ENCODE measurements around the gene SVBP.
"Not testable (repeated sequence)": the region's sequence is repeated elsewhere in the genome, so short reads cannot be mapped to it uniquely, and the experiment has no call there.

The SVBP gene, protein sequence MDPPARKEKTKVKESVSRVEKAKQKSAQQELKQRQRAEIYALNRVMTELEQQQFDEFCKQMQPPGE

GRCh38 chr1:42816585-42817439, at the start of gene SVBP, which contains the start of gene ERMAP:
Gene SVBP (minus strand): TSS chr1:42817397. CDS start chr1:42816544, 853 bp downstream.
Gene ERMAP (plus strand): TSS chr1:42817122. CDS start chr1:42830449, 13,327 bp downstream.
- Histone ChIP-seq H3K9me3 (replicated peaks in 1 of 11) (no peaks in the 10 kb centered on the region), H3K27ac (peak within 1 kb of the TSS; percentile 96 to 100 (median 99)), H3K4me1 (peaks cover 19 to 28% (median 21%) of the 10 kb centered on the region in 10 experiments), H3K4me2 (peak within 1 kb of the TSS; percentile 91 to 98 (median 95)), H3K4me3 (peak within 1 kb of the TSS; percentile 62 to 80 (median 71)), H3K9ac (peak within 1 kb of the TSS; percentile 94 to 99 (median 98)), H4K20me1 (peaks cover 0 to 11% (median 0%) of the 10 kb centered on the region in 11 experiments; a peak in 2 of 22 replicates), H3K36me3 (peaks cover 0 to 15% (median 10%) of the 10 kb centered on the region in 11 experiments; a peak in 12 of 22 replicates), H3K27me3 (no peaks in the 10 kb centered on the region)
- no peak for TF ChIP-seq Cebpa-rat (IDR thresholded peaks at IDR 0.05)

DNA sequence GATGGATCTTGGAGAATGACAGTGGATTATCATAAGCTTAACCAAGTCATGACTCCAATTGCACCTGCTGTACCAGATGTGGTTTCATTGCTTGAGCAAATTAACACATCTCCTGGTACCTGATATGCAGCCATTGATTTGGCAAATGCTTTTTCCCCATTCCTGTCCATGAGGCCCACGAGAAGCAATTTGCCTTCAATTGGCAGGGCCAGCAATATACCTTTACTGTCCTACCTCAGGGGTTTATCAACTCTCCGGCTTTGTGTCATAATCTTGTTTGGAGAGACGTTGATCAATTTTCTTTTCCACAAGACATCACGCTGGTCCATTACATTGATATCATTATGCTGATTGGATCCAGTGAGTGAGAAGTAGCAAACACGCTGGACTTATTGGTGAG, 49.4 kb upstream of the SVBP start:
- Histone ChIP-seq H3K4me2 (no peak overlapping the region), H3K36me3 (no peaks in the 10 kb centered on the region), H4K20me1 (no peaks in the 10 kb centered on the region), H3K4me3 (no peak overlapping the region), H3K27me3 (no peaks in the 10 kb centered on the region), H3K9ac (no peak overlapping the region), H3K27ac (no peak overlapping the region), H3K9me3 (replicated peaks in 1 of 11) (peaks cover 0 to 5% (median 3%) of the 10 kb centered on the region in 11 experiments; a peak in 10 of 22 replicates), H3K4me1 (no peaks in the 10 kb centered on the region)
- no peak for TF ChIP-seq Cebpa-rat (IDR thresholded peaks at IDR 0.05)

- H3K4me3 ChIP-seq = no peak overlapping the region
- no peaks in the 10 kb centered on the region for H3K4me1 ChIP-seq
- no peaks in the 10 kb centered on the region for H4K20me1 ChIP-seq
- H3K27me3 ChIP-seq = no peaks in the 10 kb centered on the region
- H3K36me3 ChIP-seq = peaks cover 0 to 10% (median 0%) of the 10 kb centered on the region in 11 experiments; a peak in 4 of 22 replicates
- no peak overlapping the region for H3K27ac ChIP-seq
- no peak overlapping the region for H3K9ac ChIP-seq
- H3K4me2 ChIP-seq = no peak overlapping the region
- peaks cover 25 to 58% (median 50%) of the 10 kb centered on the region in 11 experiments for H3K9me3 ChIP-seq (replicated peaks in 1 of 11)
- no peak for TF ChIP-seq Cebpa-rat (IDR thresholded peaks at IDR 0.05)
Measured at GRCh38 chr1:42861014-42861399, 43.8 kb upstream of the SVBP start.

DNA sequence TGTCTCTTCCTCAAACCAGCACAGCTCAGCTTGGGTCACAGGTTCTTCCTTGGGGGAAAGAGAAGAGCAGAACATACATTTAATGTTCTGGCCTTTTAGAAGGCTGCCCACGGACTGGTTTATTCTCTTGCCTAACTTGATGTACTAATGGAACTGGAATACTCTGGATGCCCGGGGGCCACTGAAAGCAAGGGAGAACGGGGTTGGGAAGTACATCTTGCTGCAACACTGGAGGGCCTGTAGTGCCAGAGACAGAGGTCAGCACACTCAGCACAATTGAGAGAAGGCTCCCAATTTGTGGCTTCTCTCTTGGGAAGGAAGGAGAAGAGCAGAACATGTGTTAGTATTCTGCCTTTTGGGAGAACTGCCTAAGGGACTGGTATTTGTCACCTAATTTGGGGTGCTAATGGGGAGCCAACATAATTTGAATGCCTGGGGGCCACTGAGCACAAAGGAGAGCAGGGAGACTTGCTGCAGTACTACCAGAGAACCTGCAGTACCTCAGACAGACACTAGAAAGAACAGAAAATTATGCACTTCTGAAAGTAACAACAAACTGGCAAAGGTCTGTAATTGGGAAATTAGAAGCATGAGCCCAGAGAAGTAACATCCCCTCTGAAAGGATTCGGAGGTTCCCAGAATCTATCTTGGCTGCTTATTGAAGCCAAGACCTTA, 43.3 kb upstream of the SVBP start:
- TF ChIP-seq Cebpa-rat (IDR thresholded peaks at IDR 0.05) = no peak
- H3K36me3 ChIP-seq = peaks cover 0 to 10% (median 0%) of the 10 kb centered on the region in 11 experiments; a peak in 4 of 22 replicates
- H3K9ac ChIP-seq = no peak overlapping the region
- H3K9me3 ChIP-seq (replicated peaks in 1 of 11) = peaks cover 25 to 63% (median 51%) of the 10 kb centered on the region in 11 experiments
- H3K27ac ChIP-seq = no peak overlapping the region
- H3K27me3 ChIP-seq = no peaks in the 10 kb centered on the region
- H3K4me3 ChIP-seq = no peak overlapping the region
- H4K20me1 ChIP-seq = no peaks in the 10 kb centered on the region
- no peak overlapping the region for H3K4me2 ChIP-seq
- H3K4me1 ChIP-seq = no peaks in the 10 kb centered on the region

DNA sequence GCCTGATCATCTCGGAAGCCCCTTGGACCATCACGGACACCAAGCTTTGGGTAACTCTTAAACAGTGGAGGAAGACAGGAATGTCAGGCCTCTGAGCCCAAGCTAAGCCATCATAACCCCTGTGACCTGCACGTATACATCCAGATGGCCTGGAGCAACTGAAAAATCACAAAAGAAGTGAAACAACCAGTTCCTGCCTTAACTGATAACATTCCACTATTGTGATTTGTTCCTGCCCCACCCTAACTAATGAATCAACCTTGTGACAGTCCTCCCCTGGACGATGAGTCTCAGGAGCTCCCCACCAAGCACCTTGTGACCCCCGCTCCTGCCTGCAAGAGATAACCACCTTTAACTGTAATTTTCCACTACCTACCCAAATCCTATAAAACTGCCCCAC, 42.2 kb upstream of the SVBP start:
- not testable (repeated sequence) for H3K9ac ChIP-seq, H3K4me3 ChIP-seq, H4K20me1 ChIP-seq, H3K27me3 ChIP-seq, H3K4me2 ChIP-seq, H3K4me1 ChIP-seq, H3K27ac ChIP-seq
- peaks cover 0 to 10% (median 0%) of the 10 kb centered on the region in 11 experiments; a peak in 4 of 22 replicates for H3K36me3 ChIP-seq
- H3K9me3 ChIP-seq (replicated peaks in 1 of 11) = peaks cover 25 to 63% (median 51%) of the 10 kb centered on the region in 11 experiments

DNA sequence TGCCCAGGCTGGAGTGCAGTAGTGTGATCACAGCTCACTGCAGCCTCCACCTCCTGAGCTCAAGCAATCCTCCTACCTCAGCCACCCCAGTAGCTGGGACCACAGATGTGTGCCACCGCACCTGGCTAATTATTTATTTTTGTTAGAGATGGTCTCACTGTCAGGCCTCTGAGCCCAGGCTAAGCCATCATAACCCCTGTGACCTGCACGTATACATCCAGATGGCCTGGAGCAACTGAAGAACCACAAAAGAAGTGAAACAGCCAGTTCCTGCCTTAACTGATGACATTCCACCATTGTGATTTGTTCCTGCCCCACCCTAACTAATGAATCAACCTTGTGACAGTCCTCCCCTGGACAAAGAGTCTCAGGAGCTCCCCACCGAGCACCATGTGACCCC, 39.4 kb upstream of the SVBP start:
- not testable (repeated sequence) for H3K4me1 ChIP-seq, H3K9ac ChIP-seq, H3K27ac ChIP-seq, H4K20me1 ChIP-seq, H3K4me3 ChIP-seq, H3K27me3 ChIP-seq, H3K4me2 ChIP-seq
- Histone ChIP-seq H3K36me3 (peaks cover 14 to 34% (median 18%) of the 10 kb centered on the region in 11 experiments), H3K9me3 (replicated peaks in 1 of 11) (peaks cover 34 to 69% (median 59%) of the 10 kb centered on the region in 11 experiments)

DNA sequence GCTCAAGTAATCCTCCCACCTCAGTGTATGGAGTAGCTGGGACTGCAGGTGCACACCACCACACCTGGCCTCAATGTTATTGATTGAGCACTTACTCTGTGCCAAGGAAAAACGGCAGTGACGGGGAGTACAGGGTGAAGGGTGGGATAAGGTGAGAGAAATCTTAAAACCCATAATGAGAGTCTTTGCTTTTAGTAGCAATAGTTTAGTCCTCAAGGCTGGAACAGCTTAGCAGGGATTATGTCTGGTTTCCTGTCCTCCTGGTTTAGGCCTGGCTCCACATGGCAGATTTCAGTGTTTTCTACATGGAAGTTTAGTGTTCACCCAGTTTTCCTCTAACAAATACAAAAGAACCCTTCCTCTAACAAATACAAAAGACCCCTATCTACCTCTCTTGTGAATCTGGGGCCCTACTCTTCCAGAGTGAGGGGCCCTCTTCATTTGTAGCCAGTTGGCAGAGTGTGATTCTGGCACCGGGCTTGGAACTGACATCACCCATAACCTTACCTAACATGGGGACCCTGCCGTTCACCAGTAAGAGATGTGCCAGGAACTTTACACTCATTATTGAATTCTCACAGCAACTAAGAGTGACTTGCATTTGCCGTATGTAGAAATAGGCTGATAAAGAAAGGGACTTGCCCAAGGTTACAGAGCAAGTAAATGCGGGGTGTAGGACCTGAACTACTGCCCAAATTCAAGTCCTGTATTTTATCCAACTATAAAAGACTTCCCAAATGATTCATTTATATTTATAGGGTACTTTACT, 36.1 kb upstream of the SVBP start:
- TF ChIP-seq Cebpa-rat (IDR thresholded peaks at IDR 0.05) = no peak
- Histone ChIP-seq H3K36me3 (peaks cover 37 to 62% (median 45%) of the 10 kb centered on the region in 11 experiments), H3K4me2 (no peak overlapping the region), H3K27ac (no peak overlapping the region), H3K4me1 (peaks cover 0 to 9% (median 0%) of the 10 kb centered on the region in 10 experiments; a peak in 6 of 20 replicates), H3K9me3 (replicated peaks in 1 of 11) (peaks cover 29 to 63% (median 44%) of the 10 kb centered on the region in 11 experiments), H3K9ac (no peak overlapping the region), H3K4me3 (no peak overlapping the region), H3K27me3 (no peaks in the 10 kb centered on the region), H4K20me1 (peaks cover 0 to 6% (median 0%) of the 10 kb centered on the region in 11 experiments; a peak in 1 of 22 replicates)

GRCh38 chr1:42852608-42852980, 35.4 kb upstream of the SVBP start:
- peaks cover 4 to 16% (median 6%) of the 10 kb centered on the region in 10 experiments for H3K4me1 ChIP-seq
- peaks cover 36 to 60% (median 45%) of the 10 kb centered on the region in 11 experiments for H3K36me3 ChIP-seq
- no peak overlapping the region for H3K4me2 ChIP-seq
- no peak for TF ChIP-seq Cebpa-rat (IDR thresholded peaks at IDR 0.05)
- H3K9ac ChIP-seq = no peak overlapping the region
- no peak overlapping the region for H3K27ac ChIP-seq
- H4K20me1 ChIP-seq = peaks cover 0 to 6% (median 0%) of the 10 kb centered on the region in 11 experiments; a peak in 1 of 22 replicates
- H3K9me3 ChIP-seq (replicated peaks in 1 of 11) = peaks cover 29 to 57% (median 44%) of the 10 kb centered on the region in 11 experiments
- H3K27me3 ChIP-seq = no peaks in the 10 kb centered on the region
- no peak overlapping the region for H3K4me3 ChIP-seq

Measured in BLaER1 treated with 17β-estradiol and CSF1 and Interleukin-3, amounts not matched to agents 10 nM and 100 nM (cell line).